ENCODE results near the gene USP6.
"Not testable (repeated sequence)": the region's sequence is repeated elsewhere in the genome, so short reads cannot be mapped to it uniquely, and the experiment has no call there.

- TF ChIP-seq KDM2A (CRISPR knock-in tag; IDR thresholded peaks at IDR 0.05; ENCODE audit: borderline replicate concordance, low read depth); NR1H2 (CRISPR knock-in tag; IDR thresholded peaks at IDR 0.05; ENCODE audit: borderline replicate concordance, low read depth); ETV5 (CRISPR knock-in tag; IDR thresholded peaks at IDR 0.05; ENCODE audit: borderline replicate concordance); GTF3A (CRISPR knock-in tag; conservative IDR thresholded peaks at IDR 0.05); CTCF (CRISPR knock-in tag; IDR thresholded peaks at IDR 0.05); USF2 (IDR thresholded peaks at IDR 0.05; ENCODE audit: low read depth, low read length); USF2 (CRISPR knock-in tag; IDR thresholded peaks at IDR 0.05; ENCODE audit: borderline replicate concordance); JUN (CRISPR knock-in tag; IDR thresholded peaks at IDR 0.05); CHD4 (IDR thresholded peaks at IDR 0.05; ENCODE audit: borderline replicate concordance, low read length): not testable (repeated sequence)
Measured at GRCh38 chr17:5146122-5146521, 30.3 kb downstream of the USP6 start.

Data from HepG2 (cell line).